Transverse colon (tissue), 4 donors: ENCODE data around the gene SNCG. TPM values are rescaled to one million over a fixed set of nuclear protein-coding genes. Genes with fewer than 3 reads are reported as not detected.
"Not testable (repeated sequence)": the region's sequence is repeated elsewhere in the genome, so short reads cannot be mapped to it uniquely, and the experiment has no call there.

Experiments
- DNase-seq: peaks from one replicate; pipeline ENCODE4 v3.0.0-alpha.2; 2019
- H3K27ac ChIP-seq, 4 donors: fragments of 200-600 bp; sonication (generic); 2 replicates each; pipeline ENCODE4 v1.5.1; 2016 to 2018; ENCODE audit warnings: inconsistent platforms in 4 of 4
- H3K27me3 ChIP-seq: fragments of 200-600 bp; sonication (generic); 2 replicates; pipeline ENCODE4 v1.5.1; 2017; ENCODE audit warnings: inconsistent platforms
- H3K36me3 ChIP-seq, 4 donors: fragments of 200-600 bp; sonication (generic); 2 replicates each; pipeline ENCODE4 v1.5.1; 2017 to 2019; ENCODE audit warnings: inconsistent platforms in 4 of 4
- H3K4me1 ChIP-seq, 4 donors: fragments of 200-600 bp; sonication (generic); 2 replicates each; pipeline ENCODE4 v1.5.1; 2017 to 2020; ENCODE audit warnings: inconsistent platforms in 4 of 4
- H3K4me3 ChIP-seq, 4 donors: fragments of 200-600 bp; sonication (generic); 1 replicate in 1 of 4; 2 replicates in 3 of 4; pipeline versions ENCODE4 v1.5.1 to v1.6.1; 2017 to 2019; ENCODE audit warnings: inconsistent platforms in 4 of 4
- H3K9me3 ChIP-seq, 2 donors: fragments of 200-600 bp; sonication (generic); 2 replicates each; pipeline ENCODE4 v1.5.1; 2017 to 2019; ENCODE audit warnings: inconsistent platforms in 2 of 2
- EP300 ChIP-seq: sonication (generic); formaldehyde crosslinking; IDR thresholded peaks from one replicate; pipeline ENCODE4 v1.6.1; 2017; ENCODE audit warnings: antibody characterized with exemption, low read depth
- POLR2A ChIP-seq: fragments of 450-650 bp; IDR thresholded peaks from one replicate; pipeline ENCODE4 v1.6.1; 2016; ENCODE audit warnings: antibody characterized with exemption, mild to moderate bottlenecking, moderate library complexity
- POLR2AphosphoS5 ChIP-seq, 3 donors: sonication (generic); formaldehyde crosslinking; IDR thresholded peaks; one replicate each; pipeline ENCODE4 v1.6.1; 2016; ENCODE audit warnings: antibody characterized with exemption in 3 of 3
- WGBS, 2 donors: methylation state at CpG; one replicate each; pipeline ENCODE4 v1.1.5; 2018; ENCODE audit warnings: low coverage in 1 of 2; 5-methylcytosine and 5-hydroxymethylcytosine counted together
- in situ Hi-C, 4 donors: fragments of 200-750 bp; cut with MboI; loops; one replicate each; pipeline versions ENCODE4 v1.15.0 to v1.15.1; 2017; ENCODE audit warnings: low sequenced_read_pairs in 3 of 4, low pct_ligation_motif_present in 1 of 4, low pct_unique_long_range_greater_than_20kb in 1 of 4
- intact Hi-C: fragments of 100-400 bp; cut with DNase I; formaldehyde crosslinking; loops from one replicate; pipeline ENCODE4 v1.15.1; 2023; ENCODE audit warnings: low total_unique reads
- total RNA-seq, 4 donors: library from RNA; depleted of rRNA; stranded (reverse); fragments of >200 nt; gene quantifications; one replicate each; pipeline ENCODE4 v1.1.0, GENCODE V29; 2016
- TF ChIP-seq, protein P1 (sequence below), 5 experiments: fragments of 200-600 bp in 3 of 5; fragments of 450-650 bp in 2 of 5; sonication (generic) in 3 of 5; IDR thresholded peaks; 1 replicate in 2 of 5; 2 replicates in 3 of 5; pipeline ENCODE4 v1.5.1; 2016 to 2017; ENCODE audit warnings: antibody characterized with exemption in 5 of 5, inconsistent platforms in 3 of 5, mild to moderate bottlenecking in 2 of 5, moderate library complexity in 1 of 5

SNCG gene
- total RNA-seq, 4 donors from 2014 or later, result 7.4 to 7.5 TPM; not detected in 2

DNA sequence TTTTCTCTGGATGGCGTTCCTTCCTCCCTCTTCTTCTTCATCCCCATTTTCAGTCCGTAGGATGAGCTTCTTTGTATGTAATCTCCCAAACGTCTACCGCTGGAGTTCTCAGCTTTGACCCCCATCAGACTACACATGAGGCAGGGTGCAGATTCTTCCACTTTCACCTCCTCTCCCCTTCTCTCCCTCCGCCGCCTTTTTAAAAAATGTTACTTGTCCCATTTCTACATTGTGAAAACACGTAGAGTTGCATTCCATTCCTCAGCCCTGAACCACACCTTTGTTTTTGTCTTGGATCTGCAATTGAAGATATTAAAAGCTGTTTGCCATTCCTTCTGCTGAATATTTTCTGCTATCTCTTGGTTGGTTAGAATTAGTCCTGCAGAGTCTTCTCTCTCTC, 16.1 kb downstream of the SNCG start:
- WGBS, 2 donors, result 86% methylated on average over 7 of the region's 7 CpGs
- Histone ChIP-seq H3K4me1 (peaks cover 2 to 45% (median 25%) of the 10 kb centered on the region in 4 donors), H3K4me3 (no peak overlapping the region), H3K27ac (no peak overlapping the region), H3K9me3 (no peaks in the 10 kb centered on the region), H3K36me3 (no peaks in the 10 kb centered on the region), H3K27me3 (no peaks in the 10 kb centered on the region)
- intact Hi-C loops, result no loop called here
- TF ChIP-seq EP300 (no peak), POLR2AphosphoS5 (IDR thresholded peaks at IDR 0.05) (no peak), POLR2A (no peak)
- TF ChIP-seq, protein P1, sequence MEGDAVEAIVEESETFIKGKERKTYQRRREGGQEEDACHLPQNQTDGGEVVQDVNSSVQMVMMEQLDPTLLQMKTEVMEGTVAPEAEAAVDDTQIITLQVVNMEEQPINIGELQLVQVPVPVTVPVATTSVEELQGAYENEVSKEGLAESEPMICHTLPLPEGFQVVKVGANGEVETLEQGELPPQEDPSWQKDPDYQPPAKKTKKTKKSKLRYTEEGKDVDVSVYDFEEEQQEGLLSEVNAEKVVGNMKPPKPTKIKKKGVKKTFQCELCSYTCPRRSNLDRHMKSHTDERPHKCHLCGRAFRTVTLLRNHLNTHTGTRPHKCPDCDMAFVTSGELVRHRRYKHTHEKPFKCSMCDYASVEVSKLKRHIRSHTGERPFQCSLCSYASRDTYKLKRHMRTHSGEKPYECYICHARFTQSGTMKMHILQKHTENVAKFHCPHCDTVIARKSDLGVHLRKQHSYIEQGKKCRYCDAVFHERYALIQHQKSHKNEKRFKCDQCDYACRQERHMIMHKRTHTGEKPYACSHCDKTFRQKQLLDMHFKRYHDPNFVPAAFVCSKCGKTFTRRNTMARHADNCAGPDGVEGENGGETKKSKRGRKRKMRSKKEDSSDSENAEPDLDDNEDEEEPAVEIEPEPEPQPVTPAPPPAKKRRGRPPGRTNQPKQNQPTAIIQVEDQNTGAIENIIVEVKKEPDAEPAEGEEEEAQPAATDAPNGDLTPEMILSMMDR (IDR thresholded peaks at IDR 0.05), result no peak
- in situ Hi-C loops, result no loop called here
- no peak for DNase-seq

DNA sequence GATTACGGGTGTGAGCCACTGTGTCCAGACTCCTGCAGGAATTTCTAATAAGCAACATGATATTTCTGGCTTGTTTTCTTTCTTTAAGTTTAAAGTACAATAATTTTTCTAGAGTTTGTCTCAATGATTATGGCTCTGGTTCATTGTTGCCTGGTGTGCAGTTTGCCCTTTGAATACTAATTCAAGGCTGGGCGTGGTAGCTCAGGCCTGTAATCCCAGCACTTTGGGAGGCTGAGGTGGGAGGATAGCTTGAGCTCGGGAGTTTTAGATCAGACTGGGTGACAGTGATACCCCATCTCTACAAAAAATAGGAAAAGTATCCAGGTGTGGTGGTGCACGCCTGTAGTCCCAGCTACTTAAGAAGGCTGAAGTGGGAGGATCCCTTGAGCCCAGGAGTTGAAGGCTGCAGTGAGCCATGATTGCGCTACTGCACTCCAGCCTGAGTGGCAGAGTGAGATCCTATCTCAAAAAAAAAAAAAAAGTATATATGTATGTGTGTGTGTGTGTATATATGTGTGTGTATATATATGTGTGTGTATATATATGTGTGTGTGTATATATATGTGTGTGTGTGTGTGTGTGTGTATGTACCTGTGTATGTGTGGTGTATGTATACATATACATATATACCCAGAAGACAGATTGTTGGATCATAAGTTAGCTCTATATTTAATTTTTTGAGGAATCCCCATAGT, 18.1 kb downstream of the SNCG start:
- in situ Hi-C loops, result no loop called here
- Histone ChIP-seq H3K9me3 (no peaks in the 10 kb centered on the region), H3K36me3 (no peaks in the 10 kb centered on the region), H3K27me3 (no peaks in the 10 kb centered on the region), H3K4me1 (peaks cover 7 to 39% (median 21%) of the 10 kb centered on the region in 4 donors), H3K4me3 (no peak overlapping the region), H3K27ac (peak overlapping the region in 1 of 4 donors; percentile 35)
- no peak for DNase-seq
- TF ChIP-seq EP300, result no peak
- TF ChIP-seq, protein P1 (IDR thresholded peaks at IDR 0.05), result no peak
- TF ChIP-seq POLR2AphosphoS5 (IDR thresholded peaks at IDR 0.05), result no peak
- no peak for TF ChIP-seq POLR2A
- intact Hi-C loops, result no loop called here
- 91 to 100% methylated on average over 3 to 5 of the region's 5 CpGs for WGBS, 2 donors

DNA sequence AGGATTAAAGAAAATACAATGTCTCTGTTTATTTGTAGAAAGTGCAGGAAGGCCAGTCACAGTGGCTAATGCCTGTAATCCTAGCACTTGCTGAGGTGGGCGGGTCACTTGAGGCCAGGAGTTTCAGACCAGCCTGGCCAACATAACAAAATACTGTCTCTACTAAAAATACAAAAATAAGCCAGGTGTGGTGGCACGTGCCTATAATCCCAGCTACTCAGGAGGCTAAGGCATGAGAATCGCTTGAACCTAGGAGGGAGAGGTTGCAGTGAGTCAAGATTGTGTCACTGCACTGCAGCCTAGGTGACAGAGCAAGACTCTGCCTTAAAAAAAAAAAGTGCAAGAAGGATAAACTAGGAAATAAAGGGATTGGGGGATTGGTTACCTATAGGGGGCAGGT, 20.1 kb downstream of the SNCG start:
- Histone ChIP-seq H3K4me1 (peaks cover 7 to 31% (median 15%) of the 10 kb centered on the region in 4 donors), H3K27ac (peak overlapping the region; percentile 2 to 34 (median 8))
- H3K36me3 ChIP-seq, H3K4me3 ChIP-seq, in situ Hi-C loops, H3K9me3 ChIP-seq, intact Hi-C loops, H3K27me3 ChIP-seq: not testable (repeated sequence)
- DNase-seq, result peak; percentile 7
- WGBS, 2 donors, result 67 to 76% methylated on average over 3 of the region's 3 CpGs

DNA sequence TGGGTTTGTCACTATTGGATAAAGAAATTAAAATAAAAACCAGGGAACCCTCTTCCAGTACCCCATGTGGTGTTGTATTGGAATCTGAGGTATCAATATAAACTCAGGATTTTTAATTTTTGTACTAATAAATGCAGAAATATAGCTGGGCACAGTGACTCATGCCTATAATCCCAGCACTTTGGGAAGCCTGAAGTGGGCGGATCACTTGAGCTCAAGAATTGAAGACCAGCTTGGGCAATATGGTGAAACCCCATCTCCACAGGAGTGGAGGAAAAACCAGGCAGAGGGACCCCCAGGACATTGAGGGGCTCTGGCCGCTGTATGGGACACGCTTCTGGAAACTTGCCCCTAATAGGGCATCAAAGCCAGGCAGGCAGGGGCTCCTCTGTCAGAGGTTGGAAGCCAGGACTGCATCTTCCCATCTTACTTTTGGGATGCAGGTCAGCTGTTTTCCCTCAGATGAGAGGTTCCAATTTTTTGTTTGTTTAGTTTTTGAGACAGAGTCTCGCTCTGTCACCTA, 21.0 kb downstream of the SNCG start:
- Histone ChIP-seq H3K27ac (peak overlapping the region; percentile 40 to 58 (median 50)), H3K36me3 (no peaks in the 10 kb centered on the region), H3K4me1 (peaks cover 7 to 31% (median 15%) of the 10 kb centered on the region in 4 donors), H3K27me3 (no peaks in the 10 kb centered on the region), H3K9me3 (no peaks in the 10 kb centered on the region), H3K4me3 (no peak overlapping the region)
- 70 to 86% methylated on average over 1 to 4 of the region's 4 CpGs for WGBS, 2 donors
- no peak for TF ChIP-seq EP300
- TF ChIP-seq, protein P1 (IDR thresholded peaks at IDR 0.05), result no peak
- TF ChIP-seq POLR2AphosphoS5 (IDR thresholded peaks at IDR 0.05), result no peak
- TF ChIP-seq POLR2A, result no peak
- in situ Hi-C loops, result no loop called here
- no peak for DNase-seq
- intact Hi-C loops, result no loop called here
